ENCODE data around the gene ASB13. TPM values are rescaled to one million over a fixed set of nuclear protein-coding genes. Genes with fewer than 3 reads are reported as not detected.

Gene ASB13
- total and polyA plus RNA-seq, 2 of the 13 experiments (the other 11 are each of a cell fraction or from before 2014, with no cell fraction given) = 9.3 to 15.4 TPM

- TF ChIP-seq ARID5B (CRISPR knock-in tag; IDR thresholded peaks at IDR 0.05) = peak; percentile 48; the same call in 1 of the 2 replicates
Measured at GRCh38 chr10:5618829-5619228, 47.6 kb downstream of the ASB13 start (continued).

DNA sequence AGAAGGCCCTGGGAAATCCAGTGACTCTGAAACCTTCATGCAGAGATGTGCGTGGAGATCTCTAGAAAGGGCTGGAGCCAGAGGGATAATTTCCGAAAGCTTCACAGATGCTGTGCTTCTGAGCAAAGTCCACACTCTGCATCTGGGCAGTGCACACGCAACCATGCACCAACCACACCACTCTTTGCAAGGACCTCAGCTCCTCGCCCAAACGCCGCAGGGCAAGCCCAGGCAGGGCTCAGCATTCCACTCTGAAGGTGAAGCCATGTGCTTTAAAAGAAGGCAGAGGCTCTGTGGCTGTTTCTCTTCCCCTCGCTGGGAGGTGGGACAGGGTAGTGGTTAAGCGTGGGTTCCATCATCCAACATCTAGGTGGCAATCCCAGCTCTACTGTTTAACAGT, 48.4 kb downstream of the ASB13 start:
- FAIRE-seq (no peak), ATAC-seq (peak; percentile 21), DNase-seq (ENCODE audit: low spot score) (no peak)
- Histone ChIP-seq H4K20me1 (ENCODE audit: insufficient read depth, low read length) (no peaks in the 10 kb centered on the region), H3K9me3 (ENCODE audit: low read length) (no peaks in the 10 kb centered on the region), H3K36me3 (replicated peaks in 1 of 2; ENCODE audit: control insufficient read depth in 1 of 2, insufficient read depth in 2 of 2, low read length in 2 of 2) (no peaks in the 10 kb centered on the region), H2AFZ (ENCODE audit: low read length) (no peak overlapping the region), H3K4me1 (ENCODE audit: insufficient read depth, low read length) (peaks cover 70% of the 10 kb centered on the region), H3K27ac (ENCODE audit: extremely low read length, insufficient read depth, low read length) (no peak overlapping the region), H3K9ac (ENCODE audit: insufficient read depth, low read depth, low read length) (no peak overlapping the region), H3K79me2 (ENCODE audit: insufficient read depth, low read length) (no peaks in the 10 kb centered on the region), H3K4me3 (replicated peaks in 1 of 3; ENCODE audit: insufficient read depth in 1 of 3, low read depth in 2 of 3, low read length in 3 of 3) (no peak overlapping the region), H3K27me3 (ENCODE audit: control insufficient read depth in 1 of 2, insufficient read depth in 2 of 2, low read length in 2 of 2) (no peaks in the 10 kb centered on the region), H3K4me2 (ENCODE audit: low read depth, low read length) (peak overlapping the region; percentile 24; the same call in 1 of the 2 replicates)
- POLR2A ChIA-PET = interaction anchor here (0.8 kb wide), 1 partner anchor 172 kb away, joined by 3 read pairs; no protein-coding TSS in a partner anchor
- CTCF ChIA-PET (ENCODE audit: low intra/inter-chr PET ratio, low total read pairs) = no interaction called here
- in situ Hi-C loops (cut with HindIII; ENCODE audit: extremely low pct_ligation_motif_present, low pct_unique_long_range_greater_than_20kb) = loop anchor here (25.0 kb wide), 1 partner anchor 806 kb away; no protein-coding TSS in a partner anchor
- BruUV-seq (replicated peaks) = no TSS peak
- intact Hi-C loops (cut with micrococcal nuclease; ENCODE audit: unreplicated experiment) = no loop called here
- WGBS (ENCODE audit: low lambda C conversion rate) = 44% methylated on average over 5 of the region's 8 CpGs
- TF ChIP-seq PRDM4 (CRISPR knock-in tag; IDR thresholded peaks at IDR 0.05; ENCODE audit: borderline replicate concordance) = no peak
- TF ChIP-seq ZBTB44 (CRISPR knock-in tag; IDR thresholded peaks at IDR 0.05) = no peak
- TF ChIP-seq XBP1 (CRISPR knock-in tag; IDR thresholded peaks at IDR 0.05) = no peak
- peak; percentile 56 for TF ChIP-seq HNF4A (CRISPR knock-in tag; IDR thresholded peaks at IDR 0.05)
- TF ChIP-seq DPF2 (CRISPR knock-in tag; IDR thresholded peaks at IDR 0.05; ENCODE audit: borderline replicate concordance, low read depth) = no peak
- TF ChIP-seq, protein P1, sequence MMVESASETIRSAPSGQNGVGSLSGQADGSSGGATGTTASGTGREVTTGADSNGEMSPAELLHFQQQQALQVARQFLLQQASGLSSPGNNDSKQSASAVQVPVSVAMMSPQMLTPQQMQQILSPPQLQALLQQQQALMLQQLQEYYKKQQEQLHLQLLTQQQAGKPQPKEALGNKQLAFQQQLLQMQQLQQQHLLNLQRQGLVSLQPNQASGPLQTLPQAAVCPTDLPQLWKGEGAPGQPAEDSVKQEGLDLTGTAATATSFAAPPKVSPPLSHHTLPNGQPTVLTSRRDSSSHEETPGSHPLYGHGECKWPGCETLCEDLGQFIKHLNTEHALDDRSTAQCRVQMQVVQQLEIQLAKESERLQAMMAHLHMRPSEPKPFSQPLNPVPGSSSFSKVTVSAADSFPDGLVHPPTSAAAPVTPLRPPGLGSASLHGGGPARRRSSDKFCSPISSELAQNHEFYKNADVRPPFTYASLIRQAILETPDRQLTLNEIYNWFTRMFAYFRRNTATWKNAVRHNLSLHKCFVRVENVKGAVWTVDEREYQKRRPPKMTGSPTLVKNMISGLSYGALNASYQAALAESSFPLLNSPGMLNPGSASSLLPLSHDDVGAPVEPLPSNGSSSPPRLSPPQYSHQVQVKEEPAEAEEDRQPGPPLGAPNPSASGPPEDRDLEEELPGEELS (CRISPR knock-in tag; IDR thresholded peaks at IDR 0.05) = no peak
- TF ChIP-seq CCDC6 (CRISPR knock-in tag; IDR thresholded peaks at IDR 0.05) = no peak
- TF ChIP-seq CBX2 (IDR thresholded peaks at IDR 0.05; ENCODE audit: low read depth, low read length) = no peak
- TF ChIP-seq CBX2 (CRISPR knock-in tag; IDR thresholded peaks at IDR 0.05; ENCODE audit: low read depth) = no peak
- no peak for TF ChIP-seq SMARCE1 (IDR thresholded peaks at IDR 0.05; ENCODE audit: borderline replicate concordance)
